Colonic mucosa (tissue), 4 donors: ENCODE measurements around the gene TRIM14. TPM values are rescaled to one million over a fixed set of nuclear protein-coding genes. Genes with fewer than 3 reads are reported as not detected.
"Not testable (repeated sequence)": the region's sequence is repeated elsewhere in the genome, so short reads cannot be mapped to it uniquely, and the experiment has no call there.

ENCODE experiments used
- DNase-seq: peaks from one replicate; pipeline ENCODE4 v3.0.0-alpha.2; 2020
- H3K27ac ChIP-seq: fragments of 200-600 bp; one replicate; pipeline ENCODE4 v1.8.0; 2021
- H3K27me3 ChIP-seq: fragments of 200-600 bp; one replicate; pipeline ENCODE4 v1.8.0; 2021
- H3K36me3 ChIP-seq: fragments of 200-600 bp; one replicate; pipeline ENCODE4 v1.8.0; 2021
- H3K4me1 ChIP-seq: fragments of 200-600 bp; one replicate; pipeline ENCODE4 v1.8.0; 2021; ENCODE audit warnings: mild to moderate bottlenecking
- H3K4me3 ChIP-seq: fragments of 200-600 bp; one replicate; pipeline ENCODE4 v1.8.0; 2021
- H3K9ac ChIP-seq, 2 donors: one replicate each; pipeline ENCODE4 v1.7.0; 2013; ENCODE audit warnings: control low read depth in 2 of 2, low read depth in 2 of 2, low read length in 2 of 2
- H3K9me3 ChIP-seq: fragments of 200-600 bp; one replicate; pipeline ENCODE4 v1.8.0; 2021
- intact Hi-C: fragments of 100-400 bp; cut with DNase I; formaldehyde crosslinking; loops from one replicate; pipeline ENCODE4 v1.14.1; 2022
- total RNA-seq, 2 donors: library from RNA; stranded (reverse); fragmentation: NEBNext Ultra II Directional in 1 of 2; extraction: Animal tissue kit (Norgen Biotek cat#: 25700) in 1 of 2; gene quantifications; one replicate each; pipeline ENCODE4 v1.2.1, GENCODE V29; 2021
- TF ChIP-seq, protein P1 (sequence below): fragments of 200-600 bp; IDR thresholded peaks from one replicate; pipeline ENCODE4 v1.8.0; 2022; ENCODE audit warnings: antibody characterized with exemption, mild to moderate bottlenecking
- donor health status: healthy.
- donor health status: DM: no; HTN: no; CAD: no.
- donor health status: DM: no; HTN: no; CAD: no.

The TRIM14 gene
- total RNA-seq, 2 donors from 2014 or later = 44.6 to 62.0 TPM

- no peaks in the 10 kb centered on the region for H3K4me1 ChIP-seq
- H3K27me3 ChIP-seq = no peaks in the 10 kb centered on the region
- no peaks in the 10 kb centered on the region for H3K9me3 ChIP-seq
- no peak overlapping the region for H3K4me3 ChIP-seq
- DNase-seq = no peak
- no peaks in the 10 kb centered on the region for H3K36me3 ChIP-seq
- TF ChIP-seq, protein P1, sequence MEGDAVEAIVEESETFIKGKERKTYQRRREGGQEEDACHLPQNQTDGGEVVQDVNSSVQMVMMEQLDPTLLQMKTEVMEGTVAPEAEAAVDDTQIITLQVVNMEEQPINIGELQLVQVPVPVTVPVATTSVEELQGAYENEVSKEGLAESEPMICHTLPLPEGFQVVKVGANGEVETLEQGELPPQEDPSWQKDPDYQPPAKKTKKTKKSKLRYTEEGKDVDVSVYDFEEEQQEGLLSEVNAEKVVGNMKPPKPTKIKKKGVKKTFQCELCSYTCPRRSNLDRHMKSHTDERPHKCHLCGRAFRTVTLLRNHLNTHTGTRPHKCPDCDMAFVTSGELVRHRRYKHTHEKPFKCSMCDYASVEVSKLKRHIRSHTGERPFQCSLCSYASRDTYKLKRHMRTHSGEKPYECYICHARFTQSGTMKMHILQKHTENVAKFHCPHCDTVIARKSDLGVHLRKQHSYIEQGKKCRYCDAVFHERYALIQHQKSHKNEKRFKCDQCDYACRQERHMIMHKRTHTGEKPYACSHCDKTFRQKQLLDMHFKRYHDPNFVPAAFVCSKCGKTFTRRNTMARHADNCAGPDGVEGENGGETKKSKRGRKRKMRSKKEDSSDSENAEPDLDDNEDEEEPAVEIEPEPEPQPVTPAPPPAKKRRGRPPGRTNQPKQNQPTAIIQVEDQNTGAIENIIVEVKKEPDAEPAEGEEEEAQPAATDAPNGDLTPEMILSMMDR = no peak
- no peak overlapping the region for H3K27ac ChIP-seq
- H3K9ac ChIP-seq = no peak overlapping the region
- intact Hi-C loops = no loop called here
These were observed 14.0 kb upstream of the TRIM14 start for GRCh38 chr9:98132806-98133631.

- H3K9ac ChIP-seq = no peak overlapping the region
- TF ChIP-seq, protein P1 = no peak
- no peaks in the 10 kb centered on the region for H3K27me3 ChIP-seq
- no peak overlapping the region for H3K4me3 ChIP-seq
- no peaks in the 10 kb centered on the region for H3K9me3 ChIP-seq
- H3K27ac ChIP-seq = no peak overlapping the region
- intact Hi-C loops = no loop called here
- no peaks in the 10 kb centered on the region for H3K4me1 ChIP-seq
- H3K36me3 ChIP-seq = no peaks in the 10 kb centered on the region
- DNase-seq = no peak
These were observed 13.1 kb upstream of the TRIM14 start for GRCh38 chr9:98132158-98132557.

- no peak overlapping the region for H3K4me3 ChIP-seq
- TF ChIP-seq, protein P1 = no peak
- no peak for DNase-seq
- H3K36me3 ChIP-seq = no peaks in the 10 kb centered on the region
- no peaks in the 10 kb centered on the region for H3K27me3 ChIP-seq
- H3K27ac ChIP-seq = no peak overlapping the region
- no peak overlapping the region for H3K9ac ChIP-seq
- no peaks in the 10 kb centered on the region for H3K4me1 ChIP-seq
- no peaks in the 10 kb centered on the region for H3K9me3 ChIP-seq
- intact Hi-C loops = no loop called here
These were observed 11.7 kb upstream of the TRIM14 start for GRCh38 chr9:98130576-98131228.

DNA sequence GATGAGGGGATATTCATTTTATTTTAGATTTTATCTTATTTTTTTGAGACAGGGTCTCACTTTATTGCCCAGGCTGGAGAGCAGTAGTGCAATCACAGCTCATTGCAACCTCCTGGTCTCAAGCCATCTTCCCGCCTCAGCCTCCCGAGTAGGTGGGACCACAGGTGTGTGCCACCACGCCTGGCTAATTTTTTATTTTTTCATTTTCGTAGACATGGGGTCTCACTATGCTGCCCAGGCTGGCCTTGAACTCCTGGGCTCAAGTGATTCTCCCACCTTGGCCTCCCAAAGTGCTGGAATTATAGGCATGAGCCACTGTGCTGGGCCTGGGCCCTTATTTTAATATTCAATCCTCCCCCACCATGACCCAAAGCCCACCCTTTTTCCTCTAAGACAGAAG is 11.0 kb upstream of the TRIM14 start:
- H3K36me3 ChIP-seq, H3K4me1 ChIP-seq, H3K9me3 ChIP-seq, intact Hi-C loops, H3K4me3 ChIP-seq, DNase-seq, H3K9ac ChIP-seq, H3K27me3 ChIP-seq, H3K27ac ChIP-seq: not testable (repeated sequence)

DNA sequence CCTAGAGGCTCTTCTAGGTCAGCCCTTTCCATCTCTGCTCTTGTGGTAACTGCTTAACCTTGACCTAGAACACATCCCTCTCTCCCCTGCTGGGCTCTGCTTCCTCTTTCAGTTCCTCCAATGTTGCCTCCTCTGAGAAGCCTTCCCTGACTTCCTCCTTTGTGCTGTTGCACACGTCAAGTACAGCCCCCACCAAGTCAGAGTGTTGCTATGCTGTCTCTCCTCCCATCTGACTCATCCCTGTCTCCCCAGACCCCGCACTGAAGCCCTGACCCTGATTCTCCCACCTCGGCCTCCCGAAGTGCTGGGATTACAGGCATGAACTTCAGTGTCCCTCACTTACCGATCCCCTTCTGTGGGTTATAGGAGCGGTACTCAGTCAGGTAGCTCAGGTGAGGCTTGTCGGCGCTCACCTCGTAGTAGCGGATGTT is 10.4 kb upstream of the TRIM14 start:
- no peaks in the 10 kb centered on the region for H3K27me3 ChIP-seq
- H3K9ac ChIP-seq = no peak overlapping the region
- DNase-seq = no peak
- intact Hi-C loops = no loop called here
- H3K4me3 ChIP-seq = no peak overlapping the region
- H3K9me3 ChIP-seq = no peaks in the 10 kb centered on the region
- TF ChIP-seq, protein P1 = no peak
- H3K36me3 ChIP-seq = no peaks in the 10 kb centered on the region
- no peak overlapping the region for H3K27ac ChIP-seq
- no peaks in the 10 kb centered on the region for H3K4me1 ChIP-seq

DNA sequence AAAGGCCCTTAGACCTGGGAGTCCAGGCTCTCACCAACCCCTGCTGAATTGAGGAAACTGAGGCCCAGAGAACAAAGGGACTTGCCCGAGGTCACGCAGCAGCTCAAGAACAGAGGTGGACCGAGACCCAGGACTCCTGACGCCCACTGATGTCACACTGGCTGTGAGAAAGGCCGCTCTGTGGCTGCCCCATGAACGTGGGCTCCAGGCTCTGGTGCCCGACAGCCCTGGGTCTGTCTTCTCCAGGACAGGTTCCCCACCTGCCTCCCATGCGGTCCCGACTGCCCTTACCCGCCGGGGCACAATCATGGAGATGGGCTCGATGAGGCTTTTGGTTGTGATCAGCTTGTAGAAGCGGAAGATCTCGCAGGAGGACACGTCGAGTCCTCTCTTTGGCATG is 9.3 kb upstream of the TRIM14 start:
- no peak overlapping the region for H3K27ac ChIP-seq
- no peak for DNase-seq

More for the DNA sequence above, 9.3 kb upstream of the TRIM14 start:
- intact Hi-C loops = no loop called here
- Histone ChIP-seq H3K9ac (no peak overlapping the region), H3K4me3 (no peak overlapping the region), H3K9me3 (no peaks in the 10 kb centered on the region), H3K4me1 (no peaks in the 10 kb centered on the region), H3K36me3 (no peaks in the 10 kb centered on the region), H3K27me3 (no peaks in the 10 kb centered on the region)
- TF ChIP-seq, protein P1 = no peak
